Muscle of leg (tissue), 11 donors: ENCODE results near the gene TBC1D26. TPM values are rescaled to one million over a fixed set of nuclear protein-coding genes. Genes with fewer than 3 reads are reported as not detected.
"Not testable (repeated sequence)": the region's sequence is repeated elsewhere in the genome, so short reads cannot be mapped to it uniquely, and the experiment has no call there.

ENCODE experiments used
- DNase-seq: peaks from one replicate; pipeline ENCODE4 v3.0.0; 2013
- H3K27ac ChIP-seq: one replicate; pipeline ENCODE4 v1.5.1; 2013; ENCODE audit warnings: mild to moderate bottlenecking, low read length, control low read depth
- H3K27me3 ChIP-seq: one replicate; pipeline ENCODE4 v1.6.1; 2013; ENCODE audit warnings: low read length; ENCODE audit not compliant: control insufficient read depth, insufficient read depth
- H3K36me3 ChIP-seq: one replicate; pipeline ENCODE4 v1.6.1; 2013; ENCODE audit warnings: low read length; ENCODE audit not compliant: control insufficient read depth, insufficient read depth
- H3K4me1 ChIP-seq: one replicate; pipeline ENCODE4 v1.6.1; 2013; ENCODE audit warnings: low read length; ENCODE audit not compliant: control insufficient read depth, insufficient read depth
- H3K4me3 ChIP-seq: one replicate; pipeline ENCODE4 v1.5.1; 2013; ENCODE audit warnings: low read length, control low read depth
- H3K9me3 ChIP-seq: replicated peaks from 2 replicates; pipeline ENCODE4 v1.6.1; 2013; ENCODE audit warnings: low read depth, low read length; ENCODE audit not compliant: control insufficient read depth
- WGBS: methylation state at CpG from one replicate; pipeline ENCODE4 v1.1.5; 2013; ENCODE audit warnings: missing lambda C conversion rate; ENCODE audit not compliant: insufficient coverage; 5-methylcytosine and 5-hydroxymethylcytosine counted together
- polyA plus RNA-seq, 8 donors: library from polyadenylated mRNA; unstranded; fragments of 120-200 nt; gene quantifications; one replicate each; pipeline versions ENCODE4 v1.2.1 to v1.2.3, GENCODE V29; 2013; ENCODE audit warnings: inconsistent platforms in 1 of 8, low replicate concordance in 1 of 8; ENCODE audit not compliant: insufficient read length in 8 of 8, insufficient read depth in 1 of 8
- total RNA-seq: library from RNA; stranded (reverse); fragments of 120-200 nt; gene quantifications from one replicate; pipeline ENCODE4 v1.2.4, GENCODE V29; 2013

TBC1D26 gene
- total and polyA plus RNA-seq, 9 donors, result 0.23 to 0.66 (median 0.37) TPM; not detected in 1

- DNase-seq, H3K27ac ChIP-seq, H3K36me3 ChIP-seq, H3K4me3 ChIP-seq, H3K4me1 ChIP-seq, H3K27me3 ChIP-seq: not testable (repeated sequence)
- peaks cover 26% of the 10 kb centered on the region for H3K9me3 ChIP-seq
- 100% methylated on average over 1 of the region's 11 CpGs for WGBS
Measured at GRCh38 chr17:15716601-15717563, 15.2 kb upstream of the TBC1D26 start.

DNA sequence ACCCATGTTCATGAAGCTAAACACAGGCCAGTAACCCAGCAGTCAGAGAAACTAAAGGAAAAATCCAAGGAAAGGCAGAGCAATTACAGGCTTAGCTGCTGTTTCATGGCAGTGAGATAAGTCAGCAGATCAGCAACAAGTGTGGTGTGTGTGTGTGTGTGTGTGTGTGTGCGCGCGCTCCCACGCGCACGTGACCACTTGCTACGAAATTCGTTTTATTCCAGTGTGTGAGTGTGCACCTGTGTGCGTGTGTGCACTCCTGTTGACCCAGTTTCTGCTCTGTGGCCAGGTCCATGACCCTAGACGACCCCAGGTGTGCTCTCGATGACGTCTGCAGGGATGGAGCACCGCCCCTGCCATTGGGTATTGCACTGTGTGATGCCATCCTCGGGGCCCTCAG, 1.5 kb upstream of the TBC1D26 start:
- not testable (repeated sequence) for DNase-seq, H3K27ac ChIP-seq, H3K4me3 ChIP-seq, H3K27me3 ChIP-seq, H3K9me3 ChIP-seq, H3K36me3 ChIP-seq, H3K4me1 ChIP-seq
- WGBS, result no CpG with 5 or more reads among the region's 14 CpGs

- DNase-seq, H3K4me1 ChIP-seq, H3K27ac ChIP-seq, H3K9me3 ChIP-seq, H3K27me3 ChIP-seq, H3K4me3 ChIP-seq, H3K36me3 ChIP-seq: not testable (repeated sequence)
- WGBS, result no CpG with 5 or more reads among the region's 10 CpGs
Measured at GRCh38 chr17:15733174-15733789, 1.2 kb downstream of the TBC1D26 start.

GRCh38 chr17:15736578-15736977, 4.5 kb downstream of the TBC1D26 start:
- not testable (repeated sequence) for H3K4me1 ChIP-seq, H3K4me3 ChIP-seq, DNase-seq, H3K36me3 ChIP-seq, H3K27ac ChIP-seq, H3K27me3 ChIP-seq, H3K9me3 ChIP-seq
- 58% methylated on average over 2 of the region's 5 CpGs for WGBS

DNA sequence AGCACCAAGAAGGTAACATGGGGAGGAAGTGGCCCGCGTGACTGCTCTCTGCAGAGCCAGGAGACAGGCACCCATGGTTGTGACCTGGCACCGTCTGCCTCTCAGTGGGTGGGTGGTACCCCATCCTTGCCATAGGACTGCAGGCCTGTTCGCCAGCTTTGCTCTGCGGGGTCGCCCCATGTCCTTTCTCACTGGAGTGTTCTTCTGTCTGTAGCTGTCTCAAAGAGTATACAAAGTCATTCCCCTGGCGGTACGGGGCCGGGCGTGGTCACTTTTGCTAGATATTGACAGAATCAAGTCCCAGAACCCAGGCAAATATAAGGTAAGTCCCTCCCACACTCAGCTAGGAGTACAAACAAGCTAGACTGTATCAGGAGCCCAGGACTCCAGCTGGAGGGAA, 6.0 kb downstream of the TBC1D26 start:
- Histone ChIP-seq H3K4me3 (no peak overlapping the region), H3K27me3 (no peaks in the 10 kb centered on the region), H3K9me3 (no peaks in the 10 kb centered on the region), H3K4me1 (no peaks in the 10 kb centered on the region), H3K27ac (no peak overlapping the region), H3K36me3 (no peaks in the 10 kb centered on the region)
- 95% methylated on average over 5 of the region's 10 CpGs for WGBS
- DNase-seq, result no peak

DNA sequence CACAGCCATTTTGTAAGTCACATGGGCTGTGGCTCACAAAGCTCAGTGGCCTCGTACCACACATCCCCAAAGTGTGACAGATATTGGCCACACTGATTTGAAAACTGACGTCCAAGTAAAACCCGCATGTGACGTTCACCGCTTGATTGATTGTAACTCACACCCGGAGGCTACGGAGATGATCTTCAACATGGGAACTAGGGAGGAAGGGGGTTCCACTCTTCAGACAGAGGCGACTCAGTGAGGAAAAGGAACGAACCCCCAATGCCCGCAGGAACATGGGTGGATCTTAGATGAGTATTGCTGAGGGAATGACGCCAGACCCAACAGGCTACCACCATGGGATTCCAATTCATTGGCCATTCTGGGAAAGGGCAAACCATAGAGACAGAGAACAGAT, 7.2 kb downstream of the TBC1D26 start:
- not testable (repeated sequence) for H3K4me1 ChIP-seq, H3K9me3 ChIP-seq, H3K36me3 ChIP-seq, H3K27ac ChIP-seq, DNase-seq, H3K27me3 ChIP-seq, H3K4me3 ChIP-seq
- 92% methylated on average over 7 of the region's 11 CpGs for WGBS

- not testable (repeated sequence) for H3K9me3 ChIP-seq, H3K27ac ChIP-seq, H3K36me3 ChIP-seq, H3K4me3 ChIP-seq, DNase-seq, H3K27me3 ChIP-seq, H3K4me1 ChIP-seq
- WGBS, result no CpG with 5 or more reads among the region's 8 CpGs
Measured at GRCh38 chr17:15740041-15740440, 8.0 kb downstream of the TBC1D26 start.

- WGBS, result 94% methylated on average over 7 of the region's 7 CpGs
- Histone ChIP-seq H3K27ac (no peak overlapping the region), H3K9me3 (no peaks in the 10 kb centered on the region), H3K27me3 (no peaks in the 10 kb centered on the region), H3K4me3 (no peak overlapping the region), H3K36me3 (no peaks in the 10 kb centered on the region), H3K4me1 (peaks cover 2% of the 10 kb centered on the region)
- DNase-seq, result no peak
Measured at GRCh38 chr17:15740570-15741120, 8.6 kb downstream of the TBC1D26 start.

- Histone ChIP-seq H3K27ac (no peak overlapping the region), H3K4me3 (no peak overlapping the region), H3K27me3 (no peaks in the 10 kb centered on the region), H3K4me1 (peaks cover 2% of the 10 kb centered on the region), H3K9me3 (no peaks in the 10 kb centered on the region), H3K36me3 (no peaks in the 10 kb centered on the region)
- 95% methylated on average over 6 of the region's 9 CpGs for WGBS
- DNase-seq, result no peak
Measured at GRCh38 chr17:15741624-15742023, 9.5 kb downstream of the TBC1D26 start.

DNA sequence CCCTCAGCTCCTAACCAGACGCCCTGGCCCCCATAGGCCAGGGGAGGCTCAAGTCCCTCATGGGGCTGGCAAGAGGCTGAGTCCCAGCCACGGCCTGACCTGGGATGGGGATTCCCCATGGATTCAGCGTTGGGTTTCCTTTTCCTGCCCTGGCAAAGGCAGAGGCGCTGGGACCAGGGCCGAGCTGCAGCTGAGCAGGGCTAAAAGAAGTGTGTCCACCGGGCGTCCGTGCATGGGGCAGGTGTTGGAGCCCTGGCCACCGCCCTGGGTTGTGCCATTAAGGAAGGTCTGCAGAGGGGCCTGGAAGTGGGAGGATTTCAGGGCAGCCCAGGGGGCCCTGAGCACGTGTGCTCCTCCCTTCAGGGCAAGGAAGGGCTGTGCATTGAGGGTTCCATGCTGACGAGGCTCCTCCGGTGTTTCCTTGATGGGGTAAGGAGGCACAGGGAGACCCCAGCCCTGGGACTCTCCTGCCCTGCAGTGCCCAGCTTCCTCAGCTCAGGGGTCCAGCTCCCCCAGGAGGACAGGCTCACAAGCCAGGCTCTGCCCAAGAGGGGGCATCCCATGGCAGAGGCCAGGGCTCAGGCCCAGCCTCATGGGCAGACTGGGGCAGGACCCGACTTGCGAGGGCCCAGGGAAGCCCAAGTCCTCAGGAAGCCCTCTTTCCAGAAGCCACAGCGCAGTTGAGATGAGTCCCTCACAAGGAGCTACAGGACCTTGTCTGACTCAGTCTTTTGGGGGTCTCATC, 10.1 kb downstream of the TBC1D26 start:
- no peaks in the 10 kb centered on the region for H3K9me3 ChIP-seq
- 83% methylated on average over 14 of the region's 15 CpGs for WGBS
- H3K4me3 ChIP-seq, result no peak overlapping the region
- peaks cover 2% of the 10 kb centered on the region for H3K4me1 ChIP-seq
- no peaks in the 10 kb centered on the region for H3K36me3 ChIP-seq
- H3K27me3 ChIP-seq, result no peaks in the 10 kb centered on the region
- DNase-seq, result no peak
- H3K27ac ChIP-seq, result no peak overlapping the region
